CD1c-positive myeloid dendritic cell (primary cell): ENCODE results near the gene CENPX.

Source experiments
- DNase-seq: peaks from one replicate; pipeline ENCODE4 v3.0.0-alpha.2; 2016; ENCODE audit errors: extremely low spot score

The CENPX gene

GRCh38 chr17:82055023-82055964, 32.6 kb upstream of the CENPX start:
- no peak for DNase-seq

- DNase-seq, result no peak
Observed at GRCh38 chr17:82054351-82055022, 31.8 kb upstream of the CENPX start.

GRCh38 chr17:82053556-82054263, 31.0 kb upstream of the CENPX start:
- no peak for DNase-seq

GRCh38 chr17:82053130-82053529, 30.5 kb upstream of the CENPX start:
- no peak for DNase-seq

GRCh38 chr17:82052638-82053059, 30.0 kb upstream of the CENPX start:
- DNase-seq, result no peak

- DNase-seq, result peak; percentile 82
Observed at GRCh38 chr17:82051776-82052637, 29.3 kb upstream of the CENPX start, which contains the start of the genes GPS1 and RFNG. TSS of gene GPS1 (plus strand) at chr17:82051898. CDS start at chr17:82051932, 34 bp downstream. TSS of gene RFNG (minus strand) at chr17:82051811. CDS start at chr17:82051766, 45 bp downstream.

- no peak for DNase-seq
Observed at GRCh38 chr17:82050761-82051641, 28.3 kb upstream of the CENPX start.

GRCh38 chr17:82050152-82050760, 27.6 kb upstream of the CENPX start:
- DNase-seq, result no peak

GRCh38 chr17:82049521-82049971, 26.9 kb upstream of the CENPX start:
- DNase-seq, result no peak

GRCh38 chr17:82049106-82049505, 26.4 kb upstream of the CENPX start:
- no peak for DNase-seq

- DNase-seq, result no peak
Observed at GRCh38 chr17:82048571-82048971, 25.9 kb upstream of the CENPX start.

GRCh38 chr17:82047914-82048570, 25.4 kb upstream of the CENPX start:
- DNase-seq, result no peak

GRCh38 chr17:82047379-82047778, 24.7 kb upstream of the CENPX start:
- no peak for DNase-seq

- no peak for DNase-seq
Observed at GRCh38 chr17:82046903-82047302, 24.2 kb upstream of the CENPX start.

- DNase-seq, result no peak
Observed at GRCh38 chr17:82045936-82046484, 23.3 kb upstream of the CENPX start.

GRCh38 chr17:82043507-82043906, 20.8 kb upstream of the CENPX start:
- no peak for DNase-seq

GRCh38 chr17:82042649-82043048, 20.0 kb upstream of the CENPX start:
- DNase-seq, result no peak

GRCh38 chr17:82041144-82041814, 18.6 kb upstream of the CENPX start:
- no peak for DNase-seq
